ENCODE measurements around the gene HERPUD2. TPM values are rescaled to one million over a fixed set of nuclear protein-coding genes. Genes with fewer than 3 reads are reported as not detected.

Gene HERPUD2
- polyA plus RNA-seq, 1 of the 3 experiments (the other 2 are of a cell fraction): 39.2 TPM

DNA sequence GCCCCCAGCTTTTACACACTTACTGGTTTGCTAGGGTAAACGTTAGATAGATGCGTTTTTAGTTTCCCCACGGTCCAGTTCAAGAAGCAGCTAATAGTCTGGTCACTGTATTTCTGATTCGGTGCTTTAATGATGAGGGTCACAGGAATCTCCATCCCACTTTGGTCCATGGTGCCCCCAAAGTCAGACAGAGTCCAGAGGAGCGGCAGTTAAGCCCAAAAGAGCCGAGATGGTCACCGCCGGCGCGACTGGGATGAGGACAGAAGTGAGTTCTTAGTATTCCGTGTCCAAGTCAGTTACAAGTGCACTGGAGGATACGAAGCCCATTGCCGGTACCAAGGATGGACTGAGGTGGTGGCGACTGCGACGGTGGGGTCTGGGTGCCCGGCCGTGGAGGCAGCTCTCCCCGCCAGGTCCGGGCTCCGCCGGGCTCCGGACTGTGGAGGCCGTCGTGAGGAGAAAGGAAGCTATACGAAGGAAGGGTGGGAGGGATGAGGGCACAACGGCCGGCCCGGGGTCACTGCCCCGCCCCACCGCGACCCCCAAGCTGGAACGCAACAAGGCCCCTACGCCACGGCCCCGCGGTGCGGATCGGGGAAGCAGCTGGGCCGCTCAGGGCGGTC is 663 bp downstream of the HERPUD2 start:
- H3K9ac ChIP-seq: peak overlapping the region; percentile 96
- H3K4me3 ChIP-seq (ENCODE audit: low read depth in 2 of 2, low read length in 1 of 2): peak overlapping the region; percentile 92 to 100
- H4K20me1 ChIP-seq (ENCODE audit: insufficient read depth): peaks cover 12% of the 10 kb centered on the region
- POLR2A ChIA-PET: interaction anchor here (0.6 to 3.1 kb wide), 7 partner anchors 10 to 106 kb away, joined by 3 to 27 read pairs (median 4); partner anchors contain the start of gene SEPTIN7
- CTCF ChIA-PET: interaction anchor here (0.5 to 8.6 kb wide), 10 partner anchors 10 to 291 kb away, joined by 3 to 104 read pairs (median 6); partner anchors contain the start of gene SEPTIN7
- peak overlapping the region; percentile 98 for H3K4me2 ChIP-seq
- H3K27me3 ChIP-seq (ENCODE audit: insufficient read depth): no peaks in the 10 kb centered on the region
- peaks cover 4% of the 10 kb centered on the region for H3F3A ChIP-seq (replicated peaks; ENCODE audit: insufficient read depth)
- WGBS (ENCODE audit: low lambda C conversion rate): 1% methylated on average over 36 of the region's 41 CpGs
- TF ChIP-seq YY1 (IDR thresholded peaks at IDR 0.05; ENCODE audit: low read depth): 0 out of 2 replicates have a peak, but pooled peaks have one; percentile 6
- TF ChIP-seq, protein P1, sequence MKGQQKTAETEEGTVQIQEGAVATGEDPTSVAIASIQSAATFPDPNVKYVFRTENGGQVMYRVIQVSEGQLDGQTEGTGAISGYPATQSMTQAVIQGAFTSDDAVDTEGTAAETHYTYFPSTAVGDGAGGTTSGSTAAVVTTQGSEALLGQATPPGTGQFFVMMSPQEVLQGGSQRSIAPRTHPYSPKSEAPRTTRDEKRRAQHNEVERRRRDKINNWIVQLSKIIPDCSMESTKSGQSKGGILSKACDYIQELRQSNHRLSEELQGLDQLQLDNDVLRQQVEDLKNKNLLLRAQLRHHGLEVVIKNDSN (IDR thresholded peaks at IDR 0.05; ENCODE audit: borderline replicate concordance, low read depth): no peak
- TF ChIP-seq FOXJ3 (CRISPR knock-in tag; IDR thresholded peaks at IDR 0.05): no peak
- TF ChIP-seq, protein P2, sequence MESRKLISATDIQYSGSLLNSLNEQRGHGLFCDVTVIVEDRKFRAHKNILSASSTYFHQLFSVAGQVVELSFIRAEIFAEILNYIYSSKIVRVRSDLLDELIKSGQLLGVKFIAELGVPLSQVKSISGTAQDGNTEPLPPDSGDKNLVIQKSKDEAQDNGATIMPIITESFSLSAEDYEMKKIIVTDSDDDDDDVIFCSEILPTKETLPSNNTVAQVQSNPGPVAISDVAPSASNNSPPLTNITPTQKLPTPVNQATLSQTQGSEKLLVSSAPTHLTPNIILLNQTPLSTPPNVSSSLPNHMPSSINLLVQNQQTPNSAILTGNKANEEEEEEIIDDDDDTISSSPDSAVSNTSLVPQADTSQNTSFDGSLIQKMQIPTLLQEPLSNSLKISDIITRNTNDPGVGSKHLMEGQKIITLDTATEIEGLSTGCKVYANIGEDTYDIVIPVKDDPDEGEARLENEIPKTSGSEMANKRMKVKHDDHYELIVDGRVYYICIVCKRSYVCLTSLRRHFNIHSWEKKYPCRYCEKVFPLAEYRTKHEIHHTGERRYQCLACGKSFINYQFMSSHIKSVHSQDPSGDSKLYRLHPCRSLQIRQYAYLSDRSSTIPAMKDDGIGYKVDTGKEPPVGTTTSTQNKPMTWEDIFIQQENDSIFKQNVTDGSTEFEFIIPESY (IDR thresholded peaks at IDR 0.05; ENCODE audit: borderline replicate concordance, low read depth): no peak
- TF ChIP-seq GATA2 (CRISPR knock-in tag; IDR thresholded peaks at IDR 0.05): no peak
- no peak for TF ChIP-seq EP300 (IDR thresholded peaks at IDR 0.05; ENCODE audit: borderline replicate concordance in 1 of 2, low read depth in 1 of 2, low read length in 1 of 2)
- no peak for TF ChIP-seq JUND (IDR thresholded peaks at IDR 0.05)
- no peak for TF ChIP-seq RFX5 (IDR thresholded peaks at IDR 0.05; ENCODE audit: low read length)
- TF ChIP-seq EZH2phosphoT487 (IDR thresholded peaks at IDR 0.05; ENCODE audit: borderline replicate concordance, low read depth): no peak
- peak; percentile 85 for DNase-seq
- no peaks in the 10 kb centered on the region for H3K9me3 ChIP-seq
- peak overlapping the region; percentile 87 to 89 for H3K27ac ChIP-seq (ENCODE audit: low read depth in 2 of 2, low read length in 1 of 2)
- H3K4me1 ChIP-seq (ENCODE audit: control insufficient read depth in 1 of 2, insufficient read depth in 2 of 2, low read depth in 1 of 2, low read length in 1 of 2): peaks cover 18 to 39% of the 10 kb centered on the region in 2 experiments; a peak in 3 of 4 replicates
- peaks cover 15 to 35% of the 10 kb centered on the region in 2 experiments for H3K36me3 ChIP-seq (replicated peaks in 1 of 2; ENCODE audit: control insufficient read depth in 1 of 2, insufficient read depth in 2 of 2, low read length in 1 of 2)
- no peaks in the 10 kb centered on the region for H3K9me2 ChIP-seq
- H2AFZ ChIP-seq (ENCODE audit: low read depth): peak overlapping the region; percentile 99
- peaks cover 64% of the 10 kb centered on the region for H3K79me2 ChIP-seq (ENCODE audit: insufficient read depth)

DNA sequence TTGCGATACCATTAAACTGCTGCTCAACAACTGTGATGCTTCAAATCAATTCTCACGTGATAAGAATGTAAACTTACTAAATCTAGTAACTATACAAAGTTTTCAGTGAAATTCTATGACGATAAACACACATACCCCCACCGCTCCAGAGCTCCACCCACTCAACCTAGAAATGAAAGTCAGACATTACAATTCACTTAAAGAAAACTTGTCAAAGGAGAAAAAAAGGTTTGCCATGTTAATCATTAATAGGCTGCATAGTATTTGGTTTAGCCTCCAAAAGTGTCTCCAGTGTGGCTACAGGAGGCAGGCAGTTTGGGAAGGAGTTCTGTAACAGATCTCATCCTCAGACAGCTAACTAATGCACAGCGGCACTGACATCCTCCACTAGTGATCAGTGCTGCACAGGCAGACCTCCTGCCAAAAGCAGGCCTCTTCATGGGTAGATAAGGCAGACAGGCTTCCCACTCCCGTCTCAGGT is 3.1 kb downstream of the HERPUD2 start:
- POLR2A ChIA-PET: no interaction called here
- peak overlapping the region; percentile 13 to 100 for H3K4me3 ChIP-seq (ENCODE audit: low read depth in 2 of 2, low read length in 1 of 2)
- peak; percentile 56 for DNase-seq
- no peaks in the 10 kb centered on the region for H3K9me3 ChIP-seq
- 75% methylated on average over 6 of the region's 6 CpGs for WGBS (ENCODE audit: low lambda C conversion rate)
- no peak overlapping the region for H2AFZ ChIP-seq (ENCODE audit: low read depth)
- H3K4me1 ChIP-seq (ENCODE audit: control insufficient read depth in 1 of 2, insufficient read depth in 2 of 2, low read depth in 1 of 2, low read length in 1 of 2): peaks cover 8 to 39% of the 10 kb centered on the region in 2 experiments; a peak in 3 of 4 replicates
- H3K27me3 ChIP-seq (ENCODE audit: insufficient read depth): no peaks in the 10 kb centered on the region
- peaks cover 14 to 32% of the 10 kb centered on the region in 2 experiments for H3K36me3 ChIP-seq (replicated peaks in 1 of 2; ENCODE audit: control insufficient read depth in 1 of 2, insufficient read depth in 2 of 2, low read length in 1 of 2)
- no peaks in the 10 kb centered on the region for H3K9me2 ChIP-seq
- peaks cover 87% of the 10 kb centered on the region for H3K79me2 ChIP-seq (ENCODE audit: insufficient read depth)
- CTCF ChIA-PET: interaction anchor here (0.6 to 1.9 kb wide), 5 partner anchors 17 to 215 kb away, joined by 3 to 6 read pairs (median 4); no protein-coding TSS in a partner anchor
- TF ChIP-seq RCOR1 (IDR thresholded peaks at IDR 0.05; ENCODE audit: low read length) (no peak), FOXM1 (IDR thresholded peaks at IDR 0.05; ENCODE audit: low read depth) (no peak), SMC3 (IDR thresholded peaks at IDR 0.05; ENCODE audit: low read depth, low read length) (no peak), GATA2 (CRISPR knock-in tag; IDR thresholded peaks at IDR 0.05) (no peak)
- peaks cover 33% of the 10 kb centered on the region for H4K20me1 ChIP-seq (ENCODE audit: insufficient read depth)
- H3K4me2 ChIP-seq: peak overlapping the region; percentile 98
- H3F3A ChIP-seq (replicated peaks; ENCODE audit: insufficient read depth): no peaks in the 10 kb centered on the region
- no peak overlapping the region for H3K9ac ChIP-seq
- no peak overlapping the region for H3K27ac ChIP-seq (ENCODE audit: low read depth in 2 of 2, low read length in 1 of 2)
